Measurements from ENCODE around the gene TSG101.

TSG101 gene

GRCh38 chr11:18526521-18527296 lies at the start of gene TSG101:
TSG101 (minus strand) TSS chr11:18526942; CDS start chr11:18526816, 126 bp downstream.
- Histone ChIP-seq H3K27me3 (ENCODE audit: control insufficient read depth in 1 of 2, insufficient read depth in 2 of 2, low read length in 2 of 2) (no peaks in the 10 kb centered on the region), H3K9ac (ENCODE audit: low read depth in 1 of 2, low read length in 2 of 2) (peak within 1 kb of the TSS; percentile 87 to 96), H3K9me3 (ENCODE audit: control insufficient read depth in 1 of 2, low read length in 2 of 2) (no peaks in the 10 kb centered on the region), H3K4me3 (ENCODE audit: low read depth in 1 of 2, low read length in 2 of 2) (peak within 1 kb of the TSS; percentile 81 to 92), H3K36me3 (ENCODE audit: control insufficient read depth in 1 of 2, insufficient read depth in 2 of 2, low read length in 2 of 2) (no peaks in the 10 kb centered on the region), H3K27ac (ENCODE audit: low read depth, low read length) (peak within 1 kb of the TSS; percentile 96), H3K4me1 (ENCODE audit: control insufficient read depth in 1 of 2, insufficient read depth in 2 of 2, low read length in 2 of 2) (peaks cover 12 to 29% of the 10 kb centered on the region in 2 donors)

- Histone ChIP-seq H3K27me3 (ENCODE audit: control insufficient read depth in 1 of 2, insufficient read depth in 2 of 2, low read length in 2 of 2) (no peaks in the 10 kb centered on the region), H3K4me1 (ENCODE audit: control insufficient read depth in 1 of 2, insufficient read depth in 2 of 2, low read length in 2 of 2) (no peaks in the 10 kb centered on the region), H3K4me3 (ENCODE audit: low read depth in 1 of 2, low read length in 2 of 2) (no peak overlapping the region), H3K9ac (ENCODE audit: low read depth in 1 of 2, low read length in 2 of 2) (no peak overlapping the region), H3K27ac (ENCODE audit: low read depth, low read length) (no peak overlapping the region), H3K9me3 (ENCODE audit: control insufficient read depth in 1 of 2, low read length in 2 of 2) (no peaks in the 10 kb centered on the region), H3K36me3 (ENCODE audit: control insufficient read depth in 1 of 2, insufficient read depth in 2 of 2, low read length in 2 of 2) (peaks cover 8 to 32% of the 10 kb centered on the region in 2 donors)
Observed at GRCh38 chr11:18575361-18575760, 48.6 kb upstream of the TSG101 start.

GRCh38 chr11:18567081-18567480 lies 40.3 kb upstream of the TSG101 start:
- H3K9me3 ChIP-seq (ENCODE audit: control insufficient read depth in 1 of 2, low read length in 2 of 2) = no peaks in the 10 kb centered on the region
- H3K9ac ChIP-seq (ENCODE audit: low read depth in 1 of 2, low read length in 2 of 2) = no peak overlapping the region
- no peak overlapping the region for H3K4me3 ChIP-seq (ENCODE audit: low read depth in 1 of 2, low read length in 2 of 2)
- peaks cover 4 to 52% of the 10 kb centered on the region in 2 donors for H3K36me3 ChIP-seq (ENCODE audit: control insufficient read depth in 1 of 2, insufficient read depth in 2 of 2, low read length in 2 of 2)
- H3K27ac ChIP-seq (ENCODE audit: low read depth, low read length) = no peak overlapping the region
- no peaks in the 10 kb centered on the region for H3K4me1 ChIP-seq (ENCODE audit: control insufficient read depth in 1 of 2, insufficient read depth in 2 of 2, low read length in 2 of 2)
- no peaks in the 10 kb centered on the region for H3K27me3 ChIP-seq (ENCODE audit: control insufficient read depth in 1 of 2, insufficient read depth in 2 of 2, low read length in 2 of 2)

GRCh38 chr11:18566406-18566805 lies 39.7 kb upstream of the TSG101 start:
- Histone ChIP-seq H3K27me3 (ENCODE audit: control insufficient read depth in 1 of 2, insufficient read depth in 2 of 2, low read length in 2 of 2) (no peaks in the 10 kb centered on the region), H3K36me3 (ENCODE audit: control insufficient read depth in 1 of 2, insufficient read depth in 2 of 2, low read length in 2 of 2) (peaks cover 4 to 54% of the 10 kb centered on the region in 2 donors), H3K4me3 (ENCODE audit: low read depth in 1 of 2, low read length in 2 of 2) (no peak overlapping the region), H3K27ac (ENCODE audit: low read depth, low read length) (no peak overlapping the region), H3K9me3 (ENCODE audit: control insufficient read depth in 1 of 2, low read length in 2 of 2) (no peaks in the 10 kb centered on the region), H3K9ac (ENCODE audit: low read depth in 1 of 2, low read length in 2 of 2) (no peak overlapping the region), H3K4me1 (ENCODE audit: control insufficient read depth in 1 of 2, insufficient read depth in 2 of 2, low read length in 2 of 2) (no peaks in the 10 kb centered on the region)

- Histone ChIP-seq H3K9ac (ENCODE audit: low read depth in 1 of 2, low read length in 2 of 2) (no peak overlapping the region), H3K27ac (ENCODE audit: low read depth, low read length) (no peak overlapping the region), H3K36me3 (ENCODE audit: control insufficient read depth in 1 of 2, insufficient read depth in 2 of 2, low read length in 2 of 2) (peaks cover 10 to 51% of the 10 kb centered on the region in 2 donors), H3K4me1 (ENCODE audit: control insufficient read depth in 1 of 2, insufficient read depth in 2 of 2, low read length in 2 of 2) (no peaks in the 10 kb centered on the region), H3K4me3 (ENCODE audit: low read depth in 1 of 2, low read length in 2 of 2) (no peak overlapping the region), H3K9me3 (ENCODE audit: control insufficient read depth in 1 of 2, low read length in 2 of 2) (no peaks in the 10 kb centered on the region), H3K27me3 (ENCODE audit: control insufficient read depth in 1 of 2, insufficient read depth in 2 of 2, low read length in 2 of 2) (no peaks in the 10 kb centered on the region)
Observed at GRCh38 chr11:18564149-18564548, 37.4 kb upstream of the TSG101 start.

GRCh38 chr11:18563090-18563730 lies 36.5 kb upstream of the TSG101 start:
- Histone ChIP-seq H3K27me3 (ENCODE audit: control insufficient read depth in 1 of 2, insufficient read depth in 2 of 2, low read length in 2 of 2) (no peaks in the 10 kb centered on the region), H3K36me3 (ENCODE audit: control insufficient read depth in 1 of 2, insufficient read depth in 2 of 2, low read length in 2 of 2) (peaks cover 11 to 56% of the 10 kb centered on the region in 2 donors), H3K27ac (ENCODE audit: low read depth, low read length) (no peak overlapping the region)

GRCh38 chr11:18548001-18548400 lies 21.3 kb upstream of the TSG101 start:
- Histone ChIP-seq H3K36me3 (ENCODE audit: control insufficient read depth in 1 of 2, insufficient read depth in 2 of 2, low read length in 2 of 2) (peaks cover 11 to 19% of the 10 kb centered on the region in 2 donors), H3K4me3 (ENCODE audit: low read depth in 1 of 2, low read length in 2 of 2) (no peak overlapping the region), H3K9me3 (ENCODE audit: control insufficient read depth in 1 of 2, low read length in 2 of 2) (no peaks in the 10 kb centered on the region), H3K4me1 (ENCODE audit: control insufficient read depth in 1 of 2, insufficient read depth in 2 of 2, low read length in 2 of 2) (no peaks in the 10 kb centered on the region), H3K27ac (ENCODE audit: low read depth, low read length) (no peak overlapping the region), H3K27me3 (ENCODE audit: control insufficient read depth in 1 of 2, insufficient read depth in 2 of 2, low read length in 2 of 2) (no peaks in the 10 kb centered on the region), H3K9ac (ENCODE audit: low read depth in 1 of 2, low read length in 2 of 2) (no peak overlapping the region)

More at GRCh38 chr11:18563090-18563730, 36.5 kb upstream of the TSG101 start:
- Histone ChIP-seq H3K9ac (ENCODE audit: low read depth in 1 of 2, low read length in 2 of 2) (no peak overlapping the region), H3K9me3 (ENCODE audit: control insufficient read depth in 1 of 2, low read length in 2 of 2) (no peaks in the 10 kb centered on the region), H3K4me3 (ENCODE audit: low read depth in 1 of 2, low read length in 2 of 2) (no peak overlapping the region), H3K4me1 (ENCODE audit: control insufficient read depth in 1 of 2, insufficient read depth in 2 of 2, low read length in 2 of 2) (no peaks in the 10 kb centered on the region)

- H3K4me1 ChIP-seq (ENCODE audit: control insufficient read depth in 1 of 2, insufficient read depth in 2 of 2, low read length in 2 of 2) = no peaks in the 10 kb centered on the region
Observed at GRCh38 chr11:18540207-18541009, 13.7 kb upstream of the TSG101 start.

GRCh38 chr11:18536209-18536608 lies 9.5 kb upstream of the TSG101 start:
- no peaks in the 10 kb centered on the region for H3K9me3 ChIP-seq (ENCODE audit: control insufficient read depth in 1 of 2, low read length in 2 of 2)
- no peaks in the 10 kb centered on the region for H3K27me3 ChIP-seq (ENCODE audit: control insufficient read depth in 1 of 2, insufficient read depth in 2 of 2, low read length in 2 of 2)
- H3K36me3 ChIP-seq (ENCODE audit: control insufficient read depth in 1 of 2, insufficient read depth in 2 of 2, low read length in 2 of 2) = peaks cover 0 to 21% of the 10 kb centered on the region in 2 donors
- H3K4me1 ChIP-seq (ENCODE audit: control insufficient read depth in 1 of 2, insufficient read depth in 2 of 2, low read length in 2 of 2) = no peaks in the 10 kb centered on the region
- H3K27ac ChIP-seq (ENCODE audit: low read depth, low read length) = no peak overlapping the region
- no peak overlapping the region for H3K9ac ChIP-seq (ENCODE audit: low read depth in 1 of 2, low read length in 2 of 2)
- no peak overlapping the region for H3K4me3 ChIP-seq (ENCODE audit: low read depth in 1 of 2, low read length in 2 of 2)

More at GRCh38 chr11:18540207-18541009, 13.7 kb upstream of the TSG101 start:
- peaks cover 3 to 23% of the 10 kb centered on the region in 2 donors for H3K36me3 ChIP-seq (ENCODE audit: control insufficient read depth in 1 of 2, insufficient read depth in 2 of 2, low read length in 2 of 2)
- H3K9ac ChIP-seq (ENCODE audit: low read depth in 1 of 2, low read length in 2 of 2) = no peak overlapping the region
- H3K4me3 ChIP-seq (ENCODE audit: low read depth in 1 of 2, low read length in 2 of 2) = no peak overlapping the region
- no peak overlapping the region for H3K27ac ChIP-seq (ENCODE audit: low read depth, low read length)
- H3K9me3 ChIP-seq (ENCODE audit: control insufficient read depth in 1 of 2, low read length in 2 of 2) = no peaks in the 10 kb centered on the region
- H3K27me3 ChIP-seq (ENCODE audit: control insufficient read depth in 1 of 2, insufficient read depth in 2 of 2, low read length in 2 of 2) = no peaks in the 10 kb centered on the region

GRCh38 chr11:18534245-18534644 lies 7.5 kb upstream of the TSG101 start:
- Histone ChIP-seq H3K4me1 (ENCODE audit: control insufficient read depth in 1 of 2, insufficient read depth in 2 of 2, low read length in 2 of 2) (no peaks in the 10 kb centered on the region), H3K9me3 (ENCODE audit: control insufficient read depth in 1 of 2, low read length in 2 of 2) (no peaks in the 10 kb centered on the region), H3K27me3 (ENCODE audit: control insufficient read depth in 1 of 2, insufficient read depth in 2 of 2, low read length in 2 of 2) (no peaks in the 10 kb centered on the region), H3K36me3 (ENCODE audit: control insufficient read depth in 1 of 2, insufficient read depth in 2 of 2, low read length in 2 of 2) (peaks cover 0 to 17% of the 10 kb centered on the region in 2 donors), H3K27ac (ENCODE audit: low read depth, low read length) (no peak overlapping the region), H3K4me3 (ENCODE audit: low read depth in 1 of 2, low read length in 2 of 2) (no peak overlapping the region), H3K9ac (ENCODE audit: low read depth in 1 of 2, low read length in 2 of 2) (no peak overlapping the region)
